Right atrium auricular region (tissue), 2 donors: Measurements from ENCODE around the gene LIPE. TPM values are rescaled to one million over a fixed set of nuclear protein-coding genes. Genes with fewer than 3 reads are reported as not detected.
A peak's percentile ranks its signal among the peaks of the same experiment; 100 is the strongest.

ENCODE experiments used
- DNase-seq: peaks from one replicate; pipeline ENCODE4 v3.0.0-alpha.2; 2019; ENCODE audit warnings: low spot score
- H3K27ac ChIP-seq, 2 donors: fragments of 200-600 bp; sonication (generic); 1 replicate in 1 of 2; 2 replicates in 1 of 2; pipeline ENCODE4 v1.5.1; 2016 to 2019
- H3K27me3 ChIP-seq, 2 donors: fragments of 200-600 bp; sonication (generic); one replicate each; pipeline versions ENCODE4 v1.5.1 to v1.6.0; 2017 to 2019
- H3K36me3 ChIP-seq: fragments of 200-600 bp; sonication (generic); one replicate; pipeline ENCODE4 v1.5.1; 2016
- H3K4me1 ChIP-seq, 2 donors: fragments of 200-600 bp; sonication (generic); one replicate each; pipeline versions ENCODE4 v1.5.1 to v1.6.0; 2017 to 2019
- H3K4me3 ChIP-seq, 2 donors: fragments of 200-600 bp; sonication (generic); 1 replicate in 1 of 2; 2 replicates in 1 of 2; pipeline ENCODE4 v1.5.1; 2017 to 2019; ENCODE audit warnings: mild to moderate bottlenecking in 1 of 2, moderate library complexity in 1 of 2
- H3K9me3 ChIP-seq, 2 donors: fragments of 200-600 bp; sonication (generic); one replicate each; pipeline ENCODE4 v1.5.1; 2019
- total RNA-seq, 2 donors: library from RNA; depleted of rRNA; stranded (reverse); fragments of >200 nt; gene quantifications; one replicate each; pipeline ENCODE4 v1.1.0, GENCODE V29; 2016
- TF ChIP-seq, protein P1 (sequence below), 2 donors: fragments of 200-600 bp; sonication (generic); IDR thresholded peaks; one replicate each; pipeline ENCODE4 v1.5.1; 2019; ENCODE audit warnings: antibody characterized with exemption in 2 of 2

LIPE gene
- total RNA-seq, 2 donors from 2014 or later = 11.6 to 36.5 TPM

DNA sequence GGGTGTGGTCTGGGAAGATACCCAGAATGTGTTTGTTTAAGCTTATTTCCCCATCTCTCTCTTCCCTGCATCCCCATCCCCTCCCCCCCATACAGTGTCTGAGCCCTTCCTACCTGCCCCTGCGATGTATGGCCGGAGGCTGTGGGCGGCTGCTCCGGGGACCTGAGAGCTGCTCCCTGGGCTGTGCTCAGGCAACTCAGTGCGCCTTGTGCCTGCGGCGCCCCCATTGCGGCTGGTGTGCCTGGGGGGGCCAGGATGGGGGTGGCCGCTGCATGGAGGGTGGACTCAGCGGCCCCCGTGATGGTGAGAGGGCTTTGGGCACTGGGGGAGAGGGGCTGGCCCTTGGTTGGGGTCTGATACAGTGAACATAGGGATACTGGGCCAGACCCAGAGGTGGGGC lies 58.8 kb downstream of the LIPE start:
- TF ChIP-seq, protein P1, sequence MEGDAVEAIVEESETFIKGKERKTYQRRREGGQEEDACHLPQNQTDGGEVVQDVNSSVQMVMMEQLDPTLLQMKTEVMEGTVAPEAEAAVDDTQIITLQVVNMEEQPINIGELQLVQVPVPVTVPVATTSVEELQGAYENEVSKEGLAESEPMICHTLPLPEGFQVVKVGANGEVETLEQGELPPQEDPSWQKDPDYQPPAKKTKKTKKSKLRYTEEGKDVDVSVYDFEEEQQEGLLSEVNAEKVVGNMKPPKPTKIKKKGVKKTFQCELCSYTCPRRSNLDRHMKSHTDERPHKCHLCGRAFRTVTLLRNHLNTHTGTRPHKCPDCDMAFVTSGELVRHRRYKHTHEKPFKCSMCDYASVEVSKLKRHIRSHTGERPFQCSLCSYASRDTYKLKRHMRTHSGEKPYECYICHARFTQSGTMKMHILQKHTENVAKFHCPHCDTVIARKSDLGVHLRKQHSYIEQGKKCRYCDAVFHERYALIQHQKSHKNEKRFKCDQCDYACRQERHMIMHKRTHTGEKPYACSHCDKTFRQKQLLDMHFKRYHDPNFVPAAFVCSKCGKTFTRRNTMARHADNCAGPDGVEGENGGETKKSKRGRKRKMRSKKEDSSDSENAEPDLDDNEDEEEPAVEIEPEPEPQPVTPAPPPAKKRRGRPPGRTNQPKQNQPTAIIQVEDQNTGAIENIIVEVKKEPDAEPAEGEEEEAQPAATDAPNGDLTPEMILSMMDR (IDR thresholded peaks at IDR 0.05) = no peak
- H3K36me3 ChIP-seq = peaks cover 9% of the 10 kb centered on the region
- H3K27ac ChIP-seq = no peak overlapping the region
- peaks cover 3 to 26% of the 10 kb centered on the region in 2 donors for H3K4me1 ChIP-seq
- H3K9me3 ChIP-seq = no peaks in the 10 kb centered on the region
- H3K4me3 ChIP-seq = no peak overlapping the region
- no peak for DNase-seq
- H3K27me3 ChIP-seq = no peaks in the 10 kb centered on the region

DNA sequence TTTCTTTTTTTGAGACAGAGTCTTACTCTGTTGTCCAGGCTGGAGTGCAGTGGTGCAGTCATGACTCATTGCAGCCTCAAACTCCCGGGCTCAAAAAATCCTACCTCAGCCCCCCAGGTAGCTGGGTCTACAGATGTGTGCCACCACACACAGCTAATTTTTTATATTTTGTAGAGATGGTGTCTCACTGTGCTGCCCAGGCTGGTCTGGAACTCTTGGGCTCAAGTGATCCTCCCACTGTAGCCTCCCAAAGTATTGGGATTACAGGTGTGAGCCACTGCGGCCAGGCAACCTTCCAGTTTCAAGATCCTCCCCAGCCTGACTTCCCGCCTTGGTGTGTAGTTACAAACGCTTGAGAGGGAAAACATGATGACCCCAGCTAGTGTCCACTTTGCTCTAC lies 59.3 kb downstream of the LIPE start:
- Histone ChIP-seq H3K27ac (no peak overlapping the region), H3K36me3 (peaks cover 14% of the 10 kb centered on the region), H3K27me3 (no peaks in the 10 kb centered on the region), H3K4me3 (no peak overlapping the region), H3K9me3 (no peaks in the 10 kb centered on the region), H3K4me1 (peaks cover 3 to 26% of the 10 kb centered on the region in 2 donors)
- no peak for DNase-seq
- TF ChIP-seq, protein P1 (IDR thresholded peaks at IDR 0.05) = no peak

DNA sequence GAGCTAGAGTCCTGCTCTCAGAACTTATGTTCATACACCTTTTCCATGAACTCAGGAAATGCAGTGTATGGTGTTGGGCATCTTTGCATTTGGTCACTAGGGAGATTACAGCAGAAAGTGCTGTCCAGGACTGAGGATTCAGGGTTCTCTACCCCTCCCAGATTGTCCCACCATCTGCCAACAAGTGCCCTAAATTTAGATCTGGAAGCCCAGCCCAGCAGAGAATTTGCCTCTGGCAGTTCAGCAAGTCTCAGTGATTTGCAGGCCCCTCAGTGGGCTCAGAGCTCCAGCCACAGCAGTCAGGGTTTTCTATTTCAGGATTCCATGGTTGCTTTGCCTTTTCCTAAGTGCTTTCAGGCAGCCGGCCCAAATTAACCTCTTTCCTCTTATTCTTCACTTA lies 60.5 kb downstream of the LIPE start:
- Histone ChIP-seq H3K4me1 (peaks cover 3 to 26% of the 10 kb centered on the region in 2 donors), H3K9me3 (no peaks in the 10 kb centered on the region), H3K36me3 (peaks cover 21% of the 10 kb centered on the region), H3K27me3 (no peaks in the 10 kb centered on the region), H3K4me3 (no peak overlapping the region), H3K27ac (peak overlapping the region; percentile 55 to 59)
- DNase-seq = no peak
- TF ChIP-seq, protein P1 (IDR thresholded peaks at IDR 0.05) = no peak

DNA sequence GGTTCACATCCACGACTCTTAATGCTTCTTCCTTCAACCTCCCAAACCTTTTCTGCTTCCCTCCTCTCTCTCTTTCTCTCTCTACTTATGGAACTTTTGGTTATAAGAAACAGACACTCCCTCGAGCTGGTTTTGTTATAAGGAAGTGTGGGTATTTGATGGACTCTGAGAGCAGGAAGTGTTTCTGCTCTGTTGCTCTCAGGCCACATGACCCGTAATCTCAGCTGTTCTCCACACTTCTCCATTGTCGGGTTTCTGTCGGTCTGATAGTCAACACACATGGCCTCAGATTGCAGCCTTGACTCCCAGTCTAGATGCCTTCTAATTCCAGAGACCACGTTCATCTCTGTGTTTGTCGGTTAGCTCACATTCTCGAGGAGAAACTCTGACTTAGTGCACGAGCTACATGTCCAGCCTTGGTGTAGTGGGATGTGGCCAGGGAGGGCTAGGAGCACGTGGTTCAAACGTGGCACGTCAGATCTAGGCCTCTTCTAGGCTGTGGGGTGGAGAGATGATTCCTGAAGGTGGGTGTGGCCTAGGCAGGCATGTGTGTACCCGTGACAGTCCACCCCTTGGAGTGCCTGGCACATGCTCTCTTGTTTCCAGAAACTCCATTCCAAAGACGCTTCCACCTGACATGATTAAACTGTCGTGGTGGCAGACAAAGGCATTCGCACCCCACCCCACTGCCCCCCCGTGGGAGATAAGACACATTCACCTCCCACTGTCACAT lies 63.4 kb downstream of the LIPE start:
- Histone ChIP-seq H3K4me1 (peaks cover 3 to 26% of the 10 kb centered on the region in 2 donors), H3K36me3 (peaks cover 31% of the 10 kb centered on the region), H3K9me3 (no peaks in the 10 kb centered on the region), H3K27me3 (no peaks in the 10 kb centered on the region), H3K4me3 (no peak overlapping the region), H3K27ac (no peak overlapping the region)
- DNase-seq = no peak
- TF ChIP-seq, protein P1 (IDR thresholded peaks at IDR 0.05) = no peak

DNA sequence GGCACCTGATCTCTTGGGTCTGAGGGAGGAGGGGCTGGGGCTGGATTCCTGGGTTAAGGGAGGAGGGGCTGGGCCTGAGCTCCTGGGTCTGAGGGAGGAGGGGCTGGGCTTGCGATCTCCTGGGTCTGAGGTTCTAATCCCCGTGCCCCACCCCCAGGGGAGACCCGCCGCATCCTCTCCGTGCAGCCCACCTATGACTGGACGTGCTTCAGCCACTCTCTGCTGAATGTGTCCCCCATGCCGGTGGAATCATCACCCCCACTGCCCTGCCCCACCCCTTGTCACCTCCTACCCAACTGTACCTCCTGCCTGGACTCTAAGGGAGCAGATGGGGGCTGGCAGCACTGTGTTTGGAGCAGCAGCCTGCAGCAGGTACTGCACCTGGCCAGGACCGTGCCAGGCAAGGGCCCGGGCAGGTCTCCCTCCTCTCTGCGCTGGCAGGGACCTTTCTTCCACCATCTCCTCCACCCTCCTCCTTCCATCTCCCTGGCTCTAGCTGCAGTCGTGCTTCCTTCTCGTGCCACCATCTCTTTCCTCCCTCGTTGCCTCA lies 64.2 kb downstream of the LIPE start:
- no peak overlapping the region for H3K27ac ChIP-seq
- H3K36me3 ChIP-seq = peaks cover 33% of the 10 kb centered on the region
- H3K9me3 ChIP-seq = no peaks in the 10 kb centered on the region
- DNase-seq = no peak
- H3K4me3 ChIP-seq = no peak overlapping the region
- H3K4me1 ChIP-seq = peaks cover 3 to 26% of the 10 kb centered on the region in 2 donors
- no peaks in the 10 kb centered on the region for H3K27me3 ChIP-seq
- TF ChIP-seq, protein P1 (IDR thresholded peaks at IDR 0.05) = no peak
